OCI-LY1 (cell line): ENCODE measurements around the gene PRTG.
A peak's percentile ranks its signal among the peaks of the same experiment; 100 is the strongest.

Experiments
- H2AFZ ChIP-seq: fragments of 200-600 bp; sonication (generic), shearing (Covaris generic); 2 replicates; pipeline ENCODE4 v1.6.0; 2014; ENCODE audit warnings: antibody characterized with exemption, mild to moderate bottlenecking, low read length
- H3F3A ChIP-seq: fragments of 200-600 bp; sonication (generic), shearing (Covaris generic); 2 replicates; pipeline ENCODE4 v1.6.0; 2014; ENCODE audit warnings: mild to moderate bottlenecking, antibody characterized with exemption, low read length, moderate library complexity; ENCODE audit not compliant: insufficient read depth
- H3K27ac ChIP-seq: fragments of 200-600 bp; sonication (generic); 2 replicates; pipeline ENCODE4 v1.5.1; 2014; ENCODE audit warnings: low read length, mixed run types, mild to moderate bottlenecking, low read depth; ENCODE audit not compliant: poor library complexity, severe bottlenecking
- H3K27me3 ChIP-seq: fragments of 200-600 bp; sonication (generic); 2 replicates; pipeline ENCODE4 v1.6.0; 2014; ENCODE audit warnings: antibody characterized with exemption, mild to moderate bottlenecking, low read length, moderate library complexity; ENCODE audit not compliant: insufficient read depth
- H3K36me3 ChIP-seq: fragments of 200-600 bp; sonication (generic); 2 replicates; pipeline ENCODE4 v1.6.1; 2014; ENCODE audit warnings: mild to moderate bottlenecking, antibody characterized with exemption, low read length, moderate library complexity, mixed read lengths; ENCODE audit not compliant: insufficient read depth
- H3K4me1 ChIP-seq: fragments of 200-600 bp; sonication (generic); 2 replicates; pipeline ENCODE4 v1.5.1; 2014; ENCODE audit warnings: mild to moderate bottlenecking, low read length, moderate library complexity; ENCODE audit not compliant: insufficient read depth, severe bottlenecking
- H3K4me2 ChIP-seq: fragments of 200-600 bp; sonication (generic), shearing (Covaris generic); 2 replicates; pipeline ENCODE4 v1.6.1; 2014; ENCODE audit warnings: low read length
- H3K4me3 ChIP-seq: fragments of 200-600 bp; sonication (generic); 2 replicates; pipeline ENCODE4 v1.5.1; 2014; ENCODE audit warnings: low read length, low read depth, mild to moderate bottlenecking, mixed read lengths; ENCODE audit not compliant: poor library complexity, severe bottlenecking
- H3K79me2 ChIP-seq: fragments of 200-600 bp; shearing (Covaris generic); 2 replicates; pipeline ENCODE4 v1.6.1; 2016; ENCODE audit warnings: mixed run types, low read length, mixed read lengths; ENCODE audit not compliant: insufficient read depth
- H3K9ac ChIP-seq: fragments of 200-600 bp; sonication (generic), shearing (Covaris generic); 2 replicates; pipeline ENCODE4 v1.6.1; 2014; ENCODE audit warnings: mild to moderate bottlenecking, low read length, mixed read lengths
- H3K9me2 ChIP-seq: fragments of 200-600 bp; sonication (generic), shearing (Covaris generic); 2 replicates; pipeline ENCODE4 v1.6.1; 2014; ENCODE audit warnings: low read depth, mild to moderate bottlenecking, low read length, mixed read lengths
- H3K9me3 ChIP-seq: fragments of 200-600 bp; shearing (Covaris generic); 2 replicates; pipeline ENCODE4 v1.6.1; 2014; ENCODE audit warnings: low read length, mixed read lengths
- H4K20me1 ChIP-seq: fragments of 200-600 bp; sonication (generic), shearing (Covaris generic); 2 replicates; pipeline ENCODE4 v1.6.0; 2016; ENCODE audit warnings: mild to moderate bottlenecking, low read length; ENCODE audit not compliant: insufficient read depth
- EZH2 ChIP-seq: fragments of 200-600 bp; sonication (generic), shearing (Covaris generic); IDR thresholded peaks from 2 replicates; pipeline ENCODE4 v1.8.0; 2017; ENCODE audit warnings: borderline replicate concordance, mixed run types, mild to moderate bottlenecking, antibody characterized with exemption, low read length, moderate library complexity, mixed read lengths
- TF ChIP-seq, protein P1 (sequence below): fragments of 200-600 bp; sonication (generic), shearing (Covaris generic); IDR thresholded peaks from 2 replicates; pipeline ENCODE4 v1.5.1; 2017; ENCODE audit warnings: mild to moderate bottlenecking, antibody characterized with exemption, low read length, moderate library complexity, mixed read lengths

Gene PRTG

DNA sequence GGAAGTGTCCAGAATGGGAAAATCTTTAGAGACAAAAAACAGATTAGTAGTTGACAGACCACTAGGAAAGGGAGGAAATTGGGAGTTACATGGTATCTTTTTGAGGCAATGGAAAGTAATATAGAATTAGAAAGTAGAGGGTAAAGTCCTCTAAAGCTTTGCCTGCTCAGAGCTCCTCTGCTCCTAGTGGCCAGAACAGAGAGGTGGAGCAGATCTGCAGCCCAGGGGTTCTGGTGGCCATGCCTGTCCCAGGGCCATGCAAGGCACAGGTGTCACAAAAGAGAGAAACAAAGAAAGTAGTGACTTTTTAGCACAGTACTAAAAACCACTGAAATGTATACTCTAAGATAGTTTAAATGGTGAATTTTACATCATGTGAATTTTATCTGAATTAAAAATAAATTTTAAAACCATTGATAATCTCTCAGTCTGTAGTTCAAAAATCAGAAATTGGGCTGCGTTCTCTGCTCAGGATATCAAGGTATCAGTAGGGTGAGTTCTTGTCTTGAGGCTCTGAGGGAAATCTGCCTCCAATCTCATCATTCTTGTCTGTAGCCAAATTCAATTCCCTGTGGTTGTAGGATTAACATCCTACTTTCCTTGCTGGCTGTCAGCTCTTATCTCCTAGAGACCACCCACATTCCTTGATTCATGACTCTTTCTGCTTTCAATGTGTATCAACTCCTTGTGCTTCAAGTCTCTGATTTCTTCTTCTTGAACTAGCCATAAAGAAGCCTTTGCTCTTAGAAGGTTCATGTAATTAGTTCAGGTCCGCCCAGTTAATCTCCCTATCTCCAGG is 178.4 kb downstream of the PRTG start:
- Histone ChIP-seq H3K36me3 (no peaks in the 10 kb centered on the region), H3K27ac (peak overlapping the region; percentile 20), H3K27me3 (no peaks in the 10 kb centered on the region), H3K79me2 (no peaks in the 10 kb centered on the region), H3K4me2 (no peak overlapping the region), H3K4me3 (no peak overlapping the region), H3K9me2 (no peaks in the 10 kb centered on the region), H3K9ac (no peak overlapping the region), H3K4me1 (peaks cover 24% of the 10 kb centered on the region), H3F3A (no peaks in the 10 kb centered on the region), H4K20me1 (no peaks in the 10 kb centered on the region), H2AFZ (no peak overlapping the region), H3K9me3 (no peaks in the 10 kb centered on the region)
- no peak for TF ChIP-seq EZH2
- TF ChIP-seq, protein P1, sequence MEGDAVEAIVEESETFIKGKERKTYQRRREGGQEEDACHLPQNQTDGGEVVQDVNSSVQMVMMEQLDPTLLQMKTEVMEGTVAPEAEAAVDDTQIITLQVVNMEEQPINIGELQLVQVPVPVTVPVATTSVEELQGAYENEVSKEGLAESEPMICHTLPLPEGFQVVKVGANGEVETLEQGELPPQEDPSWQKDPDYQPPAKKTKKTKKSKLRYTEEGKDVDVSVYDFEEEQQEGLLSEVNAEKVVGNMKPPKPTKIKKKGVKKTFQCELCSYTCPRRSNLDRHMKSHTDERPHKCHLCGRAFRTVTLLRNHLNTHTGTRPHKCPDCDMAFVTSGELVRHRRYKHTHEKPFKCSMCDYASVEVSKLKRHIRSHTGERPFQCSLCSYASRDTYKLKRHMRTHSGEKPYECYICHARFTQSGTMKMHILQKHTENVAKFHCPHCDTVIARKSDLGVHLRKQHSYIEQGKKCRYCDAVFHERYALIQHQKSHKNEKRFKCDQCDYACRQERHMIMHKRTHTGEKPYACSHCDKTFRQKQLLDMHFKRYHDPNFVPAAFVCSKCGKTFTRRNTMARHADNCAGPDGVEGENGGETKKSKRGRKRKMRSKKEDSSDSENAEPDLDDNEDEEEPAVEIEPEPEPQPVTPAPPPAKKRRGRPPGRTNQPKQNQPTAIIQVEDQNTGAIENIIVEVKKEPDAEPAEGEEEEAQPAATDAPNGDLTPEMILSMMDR, result peak; percentile 43; the same call in 1 of the 2 replicates

DNA sequence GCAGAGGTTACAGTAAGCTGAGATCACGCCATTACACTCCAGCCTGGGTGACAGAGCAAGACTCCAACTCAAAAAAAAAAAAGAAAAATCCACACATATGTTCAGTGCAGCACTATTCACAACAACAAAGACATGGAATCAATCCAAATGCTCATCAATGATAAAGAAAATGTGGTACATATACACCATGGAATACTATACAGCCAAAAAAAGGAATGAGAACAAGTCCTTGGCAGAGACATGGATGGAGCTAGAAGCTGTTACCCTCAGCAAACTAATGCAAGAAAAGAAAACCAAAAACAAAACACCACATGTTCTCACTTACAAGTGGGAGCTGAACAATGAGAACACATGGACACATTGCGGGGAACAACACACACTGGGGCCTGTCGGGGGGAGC is 180.4 kb downstream of the PRTG start:
- Histone ChIP-seq H3F3A (no peaks in the 10 kb centered on the region), H3K79me2 (no peaks in the 10 kb centered on the region), H3K9me3 (no peaks in the 10 kb centered on the region), H4K20me1 (no peaks in the 10 kb centered on the region), H3K4me3 (no peak overlapping the region), H3K4me2 (no peak overlapping the region), H3K36me3 (no peaks in the 10 kb centered on the region), H3K27ac (no peak overlapping the region), H3K4me1 (peaks cover 21% of the 10 kb centered on the region), H3K9ac (no peak overlapping the region), H3K27me3 (no peaks in the 10 kb centered on the region), H3K9me2 (no peaks in the 10 kb centered on the region), H2AFZ (no peak overlapping the region)
- no peak for TF ChIP-seq EZH2
- TF ChIP-seq, protein P1, result no peak
